ENCODE results near the gene VASH2.
"Not testable (repeated sequence)": the region's sequence is repeated elsewhere in the genome, so short reads cannot be mapped to it uniquely, and the experiment has no call there.

The VASH2 gene

DNA sequence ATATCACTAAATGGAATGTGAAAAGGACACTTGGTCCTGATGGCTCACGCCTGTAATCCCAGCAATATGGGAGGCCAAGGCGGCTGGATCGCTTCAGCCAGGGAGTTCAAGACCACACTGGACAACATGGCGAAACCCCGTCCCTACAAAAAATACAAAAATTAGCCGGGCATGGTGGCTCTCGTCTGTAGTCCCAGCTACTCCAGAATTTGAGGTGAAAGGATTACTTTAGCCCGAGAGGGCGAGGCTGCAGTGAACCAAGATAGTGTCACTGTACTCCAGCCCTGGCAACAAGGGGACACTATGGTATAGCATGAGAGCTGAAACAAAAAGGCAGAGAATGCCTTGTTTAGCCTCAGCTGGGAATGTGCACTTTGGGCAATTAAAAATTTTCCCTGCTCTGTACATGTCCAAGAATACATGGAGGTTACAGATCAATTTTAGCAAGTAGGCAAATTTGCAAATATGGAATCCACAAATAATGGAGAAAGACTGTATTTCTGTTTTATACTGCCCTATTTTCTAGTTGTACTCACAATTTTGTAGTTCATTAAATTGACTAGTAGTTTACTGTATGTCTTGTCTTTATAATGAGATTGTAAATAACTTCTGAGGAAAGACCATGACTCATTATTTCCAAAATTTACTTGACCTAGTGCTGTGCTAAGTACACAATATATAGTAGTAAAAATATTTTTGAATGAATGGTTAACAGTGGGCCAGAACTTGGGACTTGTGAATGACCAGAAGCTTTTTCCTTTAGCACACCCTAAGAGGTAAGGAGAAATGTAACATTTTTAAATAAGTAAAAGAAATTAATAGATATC, 67.3 kb downstream of the VASH2 start:
- Mint-ChIP-seq H3K27me3 (no peaks in the 10 kb centered on the region), H3K36me3 (no peaks in the 10 kb centered on the region), H3K4me3 (no peak overlapping the region), H3K9me3 (no peaks in the 10 kb centered on the region), H3K27ac (no peak overlapping the region), H3K4me1 (peaks cover 24% of the 10 kb centered on the region)

DNA sequence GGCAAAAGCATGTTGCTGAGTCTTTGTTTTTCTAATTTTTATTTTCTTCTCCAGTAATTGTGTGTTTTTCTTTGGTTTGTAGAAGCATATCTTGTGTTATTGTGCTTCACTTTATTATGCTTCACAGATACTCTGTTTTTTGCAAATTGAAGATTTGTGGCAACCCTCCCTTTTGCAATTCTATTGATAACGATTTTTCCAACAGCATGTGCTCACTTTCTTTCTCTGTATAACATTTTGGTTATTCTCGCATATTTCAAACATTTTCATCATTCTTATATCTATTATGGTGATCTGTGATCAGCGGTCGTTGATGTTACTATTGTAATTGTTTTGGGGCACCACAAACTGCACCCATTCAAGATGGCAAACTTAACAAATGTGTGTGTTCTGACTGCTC, 69.1 kb downstream of the VASH2 start:
- H3K4me3 Mint-ChIP-seq: no peak overlapping the region
- H3K36me3 Mint-ChIP-seq: no peaks in the 10 kb centered on the region
- peaks cover 8% of the 10 kb centered on the region for H3K4me1 Mint-ChIP-seq
- no peak overlapping the region for H3K27ac Mint-ChIP-seq
- no peaks in the 10 kb centered on the region for H3K9me3 Mint-ChIP-seq
- peaks cover 3% of the 10 kb centered on the region for H3K27me3 Mint-ChIP-seq

DNA sequence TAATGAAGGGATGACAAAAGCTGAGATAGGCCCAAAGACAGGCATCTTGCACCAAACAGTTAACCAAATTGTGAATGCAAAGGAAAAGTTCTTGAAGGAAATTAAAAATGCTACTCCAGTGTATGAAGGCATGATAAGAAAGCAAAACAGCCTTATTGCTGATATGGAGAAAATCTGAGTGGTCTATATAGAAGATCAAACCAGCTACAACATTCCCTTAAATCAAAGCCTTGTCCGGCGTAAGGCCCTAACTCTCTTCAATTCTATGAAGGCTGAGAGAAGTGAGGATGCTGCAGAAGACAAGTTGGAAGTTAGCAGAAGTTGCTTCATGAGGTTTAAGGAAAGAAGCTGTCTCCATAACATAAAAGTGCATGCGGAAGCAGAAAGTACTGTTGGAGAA, 69.7 kb downstream of the VASH2 start:
- H3K9me3 Mint-ChIP-seq: no peaks in the 10 kb centered on the region
- no peak overlapping the region for H3K4me3 Mint-ChIP-seq
- no peak overlapping the region for H3K27ac Mint-ChIP-seq
- H3K36me3 Mint-ChIP-seq: no peaks in the 10 kb centered on the region
- peaks cover 4% of the 10 kb centered on the region for H3K27me3 Mint-ChIP-seq
- peaks cover 3% of the 10 kb centered on the region for H3K4me1 Mint-ChIP-seq

GRCh38 chr1:213027024-213027423, 76.7 kb downstream of the VASH2 start:
- H3K27me3 Mint-ChIP-seq: peaks cover 39% of the 10 kb centered on the region
- not testable (repeated sequence) for H3K9me3 Mint-ChIP-seq, H3K4me1 Mint-ChIP-seq, H3K27ac Mint-ChIP-seq, H3K4me3 Mint-ChIP-seq, H3K36me3 Mint-ChIP-seq

DNA sequence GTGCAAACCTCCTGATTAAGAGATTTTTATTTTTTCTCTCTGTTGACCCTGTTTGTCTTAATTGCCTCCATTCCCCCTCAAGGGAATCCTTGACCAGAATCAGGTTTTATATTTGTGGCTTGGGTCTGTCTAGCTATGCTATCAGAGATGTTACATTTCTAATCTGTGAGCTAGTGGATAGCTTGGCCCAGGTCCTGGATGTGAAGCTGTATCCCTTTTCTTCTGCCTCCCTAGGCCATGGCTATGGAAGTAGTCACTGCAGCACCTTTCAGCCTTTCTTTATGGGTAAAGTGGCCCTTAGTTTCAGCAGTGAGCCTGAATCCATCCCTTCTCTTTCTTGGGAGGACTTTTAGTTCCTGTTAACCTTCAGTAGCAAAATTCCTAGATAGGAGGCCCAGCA, 82.3 kb downstream of the VASH2 start:
- Mint-ChIP-seq H3K36me3 (no peaks in the 10 kb centered on the region), H3K4me1 (no peaks in the 10 kb centered on the region), H3K27ac (no peak overlapping the region), H3K4me3 (no peak overlapping the region), H3K27me3 (peaks cover 39% of the 10 kb centered on the region), H3K9me3 (no peaks in the 10 kb centered on the region)

GRCh38 chr1:213034713-213035112, 84.4 kb downstream of the VASH2 start:
- Mint-ChIP-seq H3K9me3 (no peaks in the 10 kb centered on the region), H3K27ac (no peak overlapping the region), H3K36me3 (no peaks in the 10 kb centered on the region), H3K4me1 (no peaks in the 10 kb centered on the region), H3K27me3 (peaks cover 32% of the 10 kb centered on the region), H3K4me3 (no peak overlapping the region)

GRCh38 chr1:213035573-213035972, 85.2 kb downstream of the VASH2 start:
- no peaks in the 10 kb centered on the region for H3K4me1 Mint-ChIP-seq
- no peaks in the 10 kb centered on the region for H3K9me3 Mint-ChIP-seq
- peaks cover 27% of the 10 kb centered on the region for H3K27me3 Mint-ChIP-seq
- H3K4me3 Mint-ChIP-seq: no peak overlapping the region
- H3K27ac Mint-ChIP-seq: no peak overlapping the region
- no peaks in the 10 kb centered on the region for H3K36me3 Mint-ChIP-seq
